Activated T-helper 1 cell treated with anti-CD3 and anti-CD28 coated beads, Interleukin-2, amount 50 U/mL, for 16 hours (primary cell): ENCODE results near the gene NUP210.

ENCODE experiments used
- DNase-seq, 2 donors: peaks; one replicate each; pipeline ENCODE4 v3.0.0-alpha.2; 2020; ENCODE audit warnings: low read depth in 1 of 2, low spot score in 1 of 2

NUP210 gene

GRCh38 chr3:13352621-13353131 is 67.4 kb downstream of the NUP210 start:
- no peak for DNase-seq

GRCh38 chr3:13349823-13350222 is 70.3 kb downstream of the NUP210 start:
- no peak for DNase-seq

- no peak for DNase-seq
These were observed 71.3 kb downstream of the NUP210 start for GRCh38 chr3:13348661-13349396.

- DNase-seq: no peak
These were observed 72.0 kb downstream of the NUP210 start for GRCh38 chr3:13348100-13348499.

- no peak for DNase-seq
These were observed 72.7 kb downstream of the NUP210 start for GRCh38 chr3:13347390-13347950.

- peak; percentile 56 to 58 for DNase-seq
These were observed 73.4 kb downstream of the NUP210 start for GRCh38 chr3:13346481-13347389.

- no peak for DNase-seq
These were observed 74.3 kb downstream of the NUP210 start for GRCh38 chr3:13345772-13346171.

GRCh38 chr3:13345284-13345683 is 74.8 kb downstream of the NUP210 start:
- no peak for DNase-seq

GRCh38 chr3:13344663-13345062 is 75.5 kb downstream of the NUP210 start:
- no peak for DNase-seq

- DNase-seq: no peak
These were observed 76.5 kb downstream of the NUP210 start for GRCh38 chr3:13343601-13344000.

GRCh38 chr3:13341229-13341905 is 78.8 kb downstream of the NUP210 start:
- no peak for DNase-seq

GRCh38 chr3:13339833-13340232 is 80.3 kb downstream of the NUP210 start:
- no peak for DNase-seq

- no peak for DNase-seq
These were observed 81.1 kb downstream of the NUP210 start for GRCh38 chr3:13338996-13339395.

GRCh38 chr3:13338231-13338630 is 81.9 kb downstream of the NUP210 start:
- DNase-seq: no peak

GRCh38 chr3:13336592-13336991 is 83.5 kb downstream of the NUP210 start:
- no peak for DNase-seq

- DNase-seq: no peak
These were observed 84.6 kb downstream of the NUP210 start for GRCh38 chr3:13335503-13335902.

- DNase-seq: no peak
These were observed 85.1 kb downstream of the NUP210 start for GRCh38 chr3:13335059-13335458.

GRCh38 chr3:13333236-13333897 is 86.8 kb downstream of the NUP210 start:
- DNase-seq: no peak

GRCh38 chr3:13332740-13333139 is 87.4 kb downstream of the NUP210 start:
- no peak for DNase-seq

- DNase-seq: no peak
These were observed 88.0 kb downstream of the NUP210 start for GRCh38 chr3:13332158-13332557.

- no peak for DNase-seq
These were observed 90.4 kb downstream of the NUP210 start for GRCh38 chr3:13329746-13330145.
